IPS DF 4.7 (cell line): ENCODE results near the gene GSE1.

Experiments used
- DNase-seq: peaks from one replicate; pipeline ENCODE4 v3.0.0-alpha.2; 2013; ENCODE audit warnings: low spot score; ENCODE audit errors: extremely low read depth

Gene GSE1

GRCh38 chr16:85612801-85613603, at the start of gene GSE1:
Gene GSE1 (plus strand): TSS chr16:85613322. CDS start chr16:85613392, 70 bp downstream.
- no peak for DNase-seq

GRCh38 chr16:85563515-85564276, 49.4 kb upstream of the GSE1 start:
- no peak for DNase-seq

- DNase-seq: no peak
Measured at GRCh38 chr16:85564277-85565051, 48.7 kb upstream of the GSE1 start.

- DNase-seq: no peak
Measured at GRCh38 chr16:85565340-85565739, 47.8 kb upstream of the GSE1 start.

- DNase-seq: no peak
Measured at GRCh38 chr16:85565801-85566526, 47.2 kb upstream of the GSE1 start.

- no peak for DNase-seq
Measured at GRCh38 chr16:85566561-85567100, 46.5 kb upstream of the GSE1 start.

- DNase-seq: no peak
Measured at GRCh38 chr16:85567101-85567866, 45.8 kb upstream of the GSE1 start.

- no peak for DNase-seq
Measured at GRCh38 chr16:85567935-85568334, 45.2 kb upstream of the GSE1 start.

- no peak for DNase-seq
Measured at GRCh38 chr16:85568519-85568918, 44.6 kb upstream of the GSE1 start.

GRCh38 chr16:85569039-85569614, 44.0 kb upstream of the GSE1 start:
- no peak for DNase-seq

GRCh38 chr16:85569615-85570212, 43.4 kb upstream of the GSE1 start:
- no peak for DNase-seq

GRCh38 chr16:85570213-85570734, 42.8 kb upstream of the GSE1 start:
- DNase-seq: no peak

GRCh38 chr16:85570735-85571562, 42.2 kb upstream of the GSE1 start:
- no peak for DNase-seq

GRCh38 chr16:85571563-85571812, 41.6 kb upstream of the GSE1 start:
- DNase-seq: no peak

- no peak for DNase-seq
Measured at GRCh38 chr16:85571813-85572619, 41.1 kb upstream of the GSE1 start.

GRCh38 chr16:85573045-85573695, 40.0 kb upstream of the GSE1 start:
- no peak for DNase-seq
